ENCODE results near the gene FCHSD2.

FCHSD2 gene

DNA sequence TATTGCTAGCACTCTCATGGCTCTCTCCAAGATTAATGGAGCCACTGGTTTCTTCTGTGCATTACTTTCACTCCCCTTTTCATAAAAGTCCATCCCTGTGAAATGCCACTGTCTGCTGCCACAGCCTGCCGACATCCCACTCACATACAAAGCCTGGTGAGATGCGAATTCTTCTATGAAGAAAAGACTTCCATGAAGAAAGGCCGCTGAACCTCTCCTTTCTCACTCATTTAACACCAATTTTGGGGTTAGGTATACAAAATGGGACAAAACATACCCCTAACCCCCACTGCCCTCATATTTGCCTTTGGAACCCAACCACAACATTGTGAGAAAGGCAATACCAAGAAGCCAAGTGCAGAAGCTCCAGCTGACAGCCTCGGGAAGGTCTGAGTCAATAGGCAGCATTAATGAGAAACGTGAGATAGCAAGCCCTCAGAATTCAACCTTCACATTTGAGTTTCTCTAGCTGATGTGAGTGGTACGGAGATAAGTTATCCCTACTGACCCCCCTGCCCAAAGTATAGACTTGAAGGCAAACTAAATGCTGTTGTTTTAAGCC, 171.5 kb downstream of the FCHSD2 start:
- no peak for DNase-seq (ENCODE audit: low read depth in 2 of 2)

DNA sequence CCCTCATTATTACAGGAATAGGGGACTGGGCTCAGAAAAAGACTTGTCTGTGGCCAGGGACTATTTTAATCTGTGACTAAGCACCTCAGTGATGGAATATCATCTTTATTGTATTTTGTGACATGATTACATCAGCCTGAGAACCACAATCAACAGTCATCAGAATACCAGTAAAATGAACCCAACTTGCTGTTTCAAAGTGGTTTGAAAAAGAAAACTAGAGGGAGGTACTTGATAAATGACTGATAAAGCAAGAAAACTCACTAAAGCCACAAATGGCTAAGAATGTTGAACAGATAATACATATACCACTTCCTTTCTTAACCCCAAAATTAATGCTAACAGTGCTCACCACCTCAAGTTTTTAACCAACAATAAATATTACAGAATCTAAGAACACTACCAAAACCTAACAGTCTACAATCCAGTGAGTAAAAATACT, 172.2 kb downstream of the FCHSD2 start:
- no peak for DNase-seq (ENCODE audit: low read depth in 2 of 2)

DNA sequence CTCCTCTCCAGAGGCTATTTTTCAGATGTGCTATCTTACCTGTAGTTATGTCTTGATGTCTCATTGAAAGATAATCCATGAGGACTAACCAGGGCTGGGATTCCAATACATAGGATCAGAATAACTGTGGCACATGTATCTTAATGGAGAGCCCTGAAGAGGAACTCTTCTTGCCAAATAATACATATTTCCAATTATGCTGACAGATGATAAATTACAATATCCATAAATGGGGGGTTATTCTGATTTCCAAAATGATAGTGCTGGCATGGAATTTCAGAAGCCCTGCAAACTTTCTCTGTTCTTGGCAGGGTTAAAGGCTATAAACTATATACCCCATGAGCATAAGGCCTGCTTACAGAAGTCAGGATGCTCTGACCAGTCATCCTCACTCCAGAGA, 173.7 kb downstream of the FCHSD2 start:
- DNase-seq (ENCODE audit: low read depth in 2 of 2): no peak

DNA sequence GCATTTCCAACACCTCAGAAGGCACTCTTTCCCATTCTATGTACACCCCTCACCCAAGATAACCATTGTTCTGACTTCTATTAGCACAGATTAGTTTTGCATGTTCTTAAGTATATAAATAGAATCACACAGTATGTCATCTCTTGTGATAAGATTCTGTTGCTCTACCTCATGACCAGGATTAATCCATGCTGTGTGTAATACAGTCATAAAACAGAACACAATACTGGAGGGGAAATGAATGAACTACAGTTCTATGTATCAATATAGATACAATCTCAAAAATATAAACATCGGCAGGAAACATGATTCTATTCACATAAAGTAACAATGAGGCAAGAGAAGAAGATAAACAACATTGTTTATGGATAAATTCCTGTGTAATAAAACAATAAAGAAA, 176.4 kb downstream of the FCHSD2 start:
- DNase-seq (ENCODE audit: low read depth in 2 of 2): no peak

DNA sequence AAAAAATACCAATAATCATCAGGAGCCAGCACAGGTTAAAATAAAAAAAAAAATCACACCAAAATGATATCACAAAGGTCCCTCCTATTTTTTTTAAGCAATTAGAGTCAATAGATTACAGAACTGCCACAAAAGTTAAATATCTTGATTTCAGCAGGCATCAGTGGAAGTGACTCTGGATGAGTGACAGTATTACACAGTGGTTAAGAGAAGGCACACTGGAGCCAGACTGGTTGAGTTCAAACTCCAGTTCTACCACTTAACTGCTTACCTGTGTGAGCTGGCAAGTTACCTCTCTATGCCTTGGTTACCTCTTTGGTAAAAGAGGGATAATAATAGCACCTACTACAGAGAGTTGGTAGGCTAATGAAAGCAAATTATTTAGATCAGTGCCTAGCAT, 179.4 kb downstream of the FCHSD2 start:
- DNase-seq (ENCODE audit: low read depth in 2 of 2): no peak

DNA sequence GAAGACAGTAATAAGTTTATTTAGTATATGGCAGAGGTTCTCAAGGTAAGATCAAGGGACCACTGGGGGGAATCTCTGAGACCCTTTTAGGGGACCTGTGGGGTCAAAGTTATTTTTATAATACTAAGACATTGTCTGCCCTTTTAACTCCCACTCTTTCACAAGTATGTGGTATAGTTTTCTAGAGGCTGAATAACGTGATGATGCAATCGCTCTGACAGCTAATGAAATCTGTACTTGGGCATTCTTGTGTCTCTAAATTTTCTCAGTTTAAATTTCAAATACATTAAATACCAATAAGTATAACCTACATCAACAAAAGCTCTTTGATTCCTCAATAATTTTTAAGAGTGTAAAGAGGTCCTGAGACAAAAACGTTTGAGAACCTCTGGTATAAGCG, 180.0 kb downstream of the FCHSD2 start:
- DNase-seq (ENCODE audit: low read depth in 2 of 2): no peak

DNA sequence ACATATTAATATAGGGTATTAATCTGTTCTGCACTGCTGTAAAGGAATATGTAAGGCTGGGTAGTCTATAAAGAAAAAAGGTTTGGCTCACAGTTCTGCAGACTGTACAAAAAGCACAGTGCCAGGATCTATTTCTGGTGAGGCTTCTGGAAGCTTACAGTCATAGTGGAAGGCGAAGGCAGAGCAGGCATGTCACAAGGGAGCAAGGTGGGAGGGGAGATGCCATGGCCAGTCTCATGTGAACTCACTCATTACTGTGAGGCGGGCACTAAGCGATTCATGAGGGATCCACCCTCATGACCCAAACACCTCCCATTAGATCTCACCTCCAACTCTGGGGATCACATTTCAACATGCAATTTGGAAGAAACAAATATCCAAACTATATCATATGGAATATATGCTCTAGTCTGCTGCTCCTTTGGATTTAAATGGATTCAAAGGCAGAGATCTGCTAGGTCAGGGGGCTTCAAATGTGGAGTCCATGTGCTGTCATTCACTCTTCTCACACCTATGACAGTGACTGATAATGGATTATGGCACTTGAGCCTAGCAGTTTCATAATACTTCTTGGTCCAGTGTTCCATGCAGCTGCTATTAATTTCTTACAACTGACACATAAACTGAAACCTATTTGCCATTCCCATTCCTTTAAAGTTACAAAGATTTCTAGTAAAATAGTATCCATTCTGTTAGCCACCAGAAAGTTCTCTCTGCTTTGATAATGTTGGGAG, 182.0 kb downstream of the FCHSD2 start:
- no peak for DNase-seq (ENCODE audit: low read depth in 2 of 2)

DNA sequence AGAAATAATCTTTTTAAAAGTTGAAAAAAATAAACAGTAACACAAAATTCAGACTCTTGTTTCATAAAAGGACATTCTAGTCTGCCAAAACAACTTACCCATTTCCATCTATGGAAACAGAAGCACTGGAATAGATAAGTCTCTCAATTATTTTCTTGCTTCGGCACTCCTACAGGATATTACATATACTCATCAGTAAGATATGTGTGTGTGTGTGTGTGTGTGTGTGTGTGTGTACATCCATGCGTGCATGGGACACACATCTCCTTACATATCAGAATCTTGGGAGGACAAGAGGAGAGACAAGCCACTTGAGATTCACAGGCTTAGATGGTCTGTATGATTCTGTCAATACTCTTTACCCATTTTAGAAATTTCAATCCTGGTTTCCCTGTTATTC, 183.3 kb downstream of the FCHSD2 start:
- no peak for DNase-seq (ENCODE audit: low read depth in 2 of 2)

DNA sequence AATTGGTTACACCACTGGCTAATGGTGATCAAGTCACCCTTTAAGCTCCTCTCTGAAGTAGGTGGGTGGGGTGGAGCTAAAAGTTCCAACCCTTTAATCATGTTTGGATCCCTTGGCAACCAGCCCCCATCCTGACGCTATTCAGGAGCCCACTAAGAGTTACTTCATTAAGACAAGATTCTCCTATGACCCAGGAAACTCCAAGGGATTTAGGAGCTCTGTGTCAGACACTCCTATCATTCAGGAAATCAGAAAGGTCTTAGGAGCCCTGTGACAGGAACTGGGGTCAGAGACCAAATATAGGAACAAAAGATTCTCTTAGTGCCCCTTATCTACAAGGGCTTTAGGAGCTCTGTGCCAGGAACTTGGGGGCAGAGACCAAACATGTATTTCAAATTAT, 186.7 kb downstream of the FCHSD2 start:
- DNase-seq (ENCODE audit: low read depth in 2 of 2): no peak

DNA sequence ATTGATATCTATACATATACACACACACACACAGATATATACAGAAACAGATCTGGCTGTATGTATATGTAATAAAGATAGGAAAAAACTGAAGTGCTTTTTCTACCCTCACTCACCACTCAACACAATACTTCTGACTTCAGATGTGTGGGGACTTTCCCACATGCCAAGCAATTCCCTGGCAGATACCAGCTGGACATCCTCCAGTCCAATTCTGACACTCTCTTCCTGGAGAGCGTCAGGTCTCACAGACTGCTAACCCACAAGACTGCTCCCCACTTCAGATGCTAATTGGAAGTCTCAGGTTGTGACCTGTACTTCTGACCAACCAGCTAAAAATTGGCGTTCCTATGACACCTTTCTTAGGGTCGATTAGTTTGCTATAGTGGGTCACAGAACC, 187.3 kb downstream of the FCHSD2 start:
- DNase-seq (ENCODE audit: low read depth in 2 of 2): no peak

DNA sequence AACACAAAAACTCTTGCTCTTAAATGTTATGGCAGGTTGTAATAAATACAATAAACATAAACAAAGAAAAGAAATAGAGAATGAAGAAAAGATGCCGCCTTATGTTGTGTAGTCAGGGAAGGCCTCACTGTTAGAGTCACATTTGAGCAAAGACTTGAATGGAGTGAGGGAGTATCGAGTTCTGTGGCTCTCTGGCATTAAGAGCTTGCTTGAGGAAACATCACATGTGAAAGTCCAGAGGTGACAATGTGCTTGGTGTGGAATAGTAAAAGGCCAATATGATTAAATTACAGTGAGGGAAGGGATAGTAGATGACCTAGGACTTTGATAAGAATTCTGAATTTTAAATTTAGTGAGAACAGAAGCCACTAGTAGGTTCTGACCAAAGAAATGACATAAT, 188.5 kb downstream of the FCHSD2 start:
- no peak for DNase-seq (ENCODE audit: low read depth in 2 of 2)

DNA sequence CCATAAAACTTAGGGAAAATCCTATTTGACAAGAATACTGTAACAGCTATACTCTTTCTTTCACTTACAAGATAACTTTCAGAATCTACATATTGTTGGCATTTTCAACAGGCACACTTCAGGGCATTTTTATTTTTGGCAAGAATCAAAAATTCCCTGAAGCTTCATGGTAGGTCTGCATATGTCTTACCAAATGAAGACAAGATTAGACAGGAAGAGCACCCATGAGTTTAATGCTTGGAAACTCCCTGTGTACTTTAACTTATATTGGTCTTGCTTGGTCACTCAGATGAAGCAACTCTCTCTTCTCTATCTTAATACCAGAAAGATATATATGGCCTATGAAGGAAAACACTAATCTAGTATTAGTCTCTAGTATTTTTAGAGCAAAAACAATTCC, 190.2 kb downstream of the FCHSD2 start:
- DNase-seq (ENCODE audit: low read depth in 2 of 2): no peak

DNA sequence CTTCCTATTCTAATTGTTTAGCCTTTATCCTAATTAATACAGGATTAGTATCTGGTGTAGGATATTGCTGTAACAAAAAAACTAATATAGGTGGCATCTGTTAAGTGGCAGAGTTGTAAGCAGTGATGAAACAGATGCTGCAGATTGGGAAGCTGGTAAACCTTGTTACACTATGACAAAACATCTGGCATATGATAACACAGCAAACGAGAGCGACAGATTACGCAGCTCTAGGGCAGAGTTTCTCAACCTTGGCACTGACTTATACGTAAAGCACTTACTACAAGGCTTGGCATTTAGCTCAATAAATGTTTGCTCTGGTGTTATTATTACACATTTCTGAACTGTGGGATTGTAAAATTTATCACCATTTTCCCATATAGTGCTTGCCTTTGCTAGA, 190.9 kb downstream of the FCHSD2 start:
- DNase-seq (ENCODE audit: low read depth in 2 of 2): no peak

DNA sequence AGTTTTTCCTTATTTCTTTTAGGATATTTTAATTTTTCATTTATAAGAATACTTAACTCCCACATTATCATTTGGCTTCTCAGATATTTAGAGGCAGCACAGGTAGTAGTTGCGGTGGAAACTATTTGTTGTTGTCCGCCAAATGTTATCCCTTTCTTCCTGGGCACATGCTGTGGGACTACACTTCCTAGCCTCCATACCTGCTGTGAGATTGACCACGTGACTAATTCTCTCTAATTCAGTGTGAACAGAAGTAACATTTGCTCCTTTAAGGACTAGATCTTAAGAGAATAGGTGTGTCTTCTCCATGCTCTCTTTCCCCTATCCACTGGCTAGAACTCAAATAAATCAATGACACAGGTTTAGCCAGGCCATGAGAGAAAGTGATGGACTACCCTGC, 191.4 kb downstream of the FCHSD2 start:
- DNase-seq (ENCODE audit: low read depth in 2 of 2): no peak

DNA sequence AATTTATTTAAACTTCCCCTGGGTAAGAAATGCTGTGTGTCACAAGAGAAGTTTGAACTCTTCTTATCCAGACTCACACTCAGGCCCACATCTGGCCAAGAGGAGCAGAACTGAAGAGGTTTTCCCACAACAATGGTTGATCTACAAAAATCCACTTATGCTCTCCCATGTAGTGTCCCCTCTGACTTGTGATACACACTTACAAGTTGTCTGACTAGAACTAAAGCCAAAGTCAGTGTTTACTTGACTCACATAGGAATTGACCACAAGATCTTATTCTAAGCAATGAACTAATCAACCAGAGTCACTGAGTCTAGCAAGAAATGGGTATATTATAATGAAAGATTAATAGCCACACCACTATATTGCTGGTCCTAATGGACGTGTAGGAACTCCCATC, 194.9 kb downstream of the FCHSD2 start:
- DNase-seq (ENCODE audit: low read depth in 2 of 2): no peak

DNA sequence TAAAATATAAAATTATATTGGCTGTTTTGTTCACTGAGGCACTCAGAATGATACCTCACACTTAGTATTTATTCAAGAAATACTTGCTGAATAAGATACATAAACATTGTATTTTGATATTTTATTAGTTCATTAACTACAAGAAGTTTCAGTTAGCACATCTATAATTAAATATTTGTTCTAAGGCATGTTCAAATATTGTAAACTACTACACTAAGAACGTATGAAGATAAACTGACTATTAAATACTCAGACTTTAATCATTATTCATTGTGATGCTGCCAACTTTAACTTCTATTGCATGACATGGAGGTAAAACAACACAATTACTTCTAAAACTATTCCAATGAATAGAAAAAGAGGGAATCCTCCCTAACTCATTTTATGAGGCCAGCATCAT, 198.5 kb downstream of the FCHSD2 start:
- no peak for DNase-seq (ENCODE audit: low read depth in 2 of 2)

DNA sequence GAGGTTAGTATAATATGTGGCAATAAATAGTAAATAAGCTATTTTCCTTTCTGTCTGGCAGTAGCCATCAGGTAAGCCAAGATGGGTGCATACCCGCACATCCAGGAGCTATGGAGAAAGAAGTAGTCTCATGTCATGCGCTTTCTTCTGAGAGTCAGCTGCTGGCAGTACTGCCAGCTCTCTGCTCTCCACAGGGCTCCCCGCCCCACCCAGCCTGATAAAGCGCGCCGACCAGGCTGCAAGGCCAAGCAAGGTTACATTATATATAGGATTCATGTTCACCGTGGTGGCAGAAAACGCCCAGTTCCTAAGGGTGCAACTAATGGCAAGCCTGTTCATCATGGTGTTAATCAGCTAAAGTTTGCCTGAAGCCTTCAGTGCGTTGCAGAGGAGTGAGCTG, 201.7 kb downstream of the FCHSD2 start:
- DNase-seq (ENCODE audit: low read depth in 2 of 2): no peak

DNA sequence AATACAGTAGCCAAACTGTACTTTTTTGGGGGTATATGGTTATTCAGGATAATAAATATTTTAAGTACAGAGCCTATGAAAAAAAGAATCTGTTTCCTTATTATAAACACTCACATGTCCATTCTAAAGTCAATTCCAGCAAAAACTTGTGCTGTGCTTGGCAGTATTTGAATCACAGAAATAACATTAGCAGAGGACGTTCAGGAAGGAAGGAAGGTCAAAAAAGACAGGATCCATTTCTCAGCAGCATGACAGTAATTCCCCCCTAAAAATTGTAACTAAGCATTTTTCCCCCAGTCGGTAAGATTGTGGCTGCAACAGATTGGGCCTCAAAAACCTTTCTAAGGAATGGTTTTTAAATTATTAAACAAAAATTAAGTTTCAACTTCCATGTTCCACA, 203.1 kb downstream of the FCHSD2 start:
- no peak for DNase-seq (ENCODE audit: low read depth in 2 of 2)

DNA sequence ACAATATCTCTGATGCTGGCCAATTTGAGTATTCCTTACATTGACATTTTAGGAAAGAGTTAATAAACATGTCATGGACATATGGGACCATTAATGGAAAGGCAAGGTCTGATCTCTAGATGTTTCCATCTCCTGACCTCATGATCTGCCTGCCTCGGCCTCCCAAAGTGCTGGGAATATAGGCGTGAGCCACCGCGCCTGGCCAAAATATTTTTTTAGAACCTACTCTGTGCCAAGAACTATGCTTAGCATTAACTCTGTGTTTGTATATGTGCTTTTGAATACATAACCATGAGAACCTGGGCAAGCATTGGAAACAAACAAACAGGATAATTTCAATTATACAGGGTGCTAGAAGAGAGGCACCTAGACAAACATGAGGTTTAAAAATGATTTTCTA, 204.7 kb downstream of the FCHSD2 start:
- DNase-seq (ENCODE audit: low read depth in 2 of 2): no peak

DNA sequence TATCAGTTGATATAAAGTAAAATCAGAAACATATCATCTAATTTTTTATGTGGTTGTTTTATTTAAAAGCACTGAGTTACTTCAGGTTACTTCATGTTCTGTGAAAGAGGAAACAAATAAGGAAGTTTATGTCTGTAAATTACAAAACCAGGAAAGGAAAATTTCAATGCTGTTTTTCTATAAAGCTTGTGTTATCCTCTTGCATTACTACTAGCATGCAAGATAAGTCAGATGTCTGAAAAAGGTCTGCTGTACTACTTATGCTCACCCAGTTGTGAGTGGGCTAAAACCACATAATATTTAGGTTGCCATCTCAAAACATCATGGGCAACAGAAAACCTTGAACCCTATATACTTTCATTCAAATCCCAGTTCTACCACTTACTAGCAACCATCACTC, 206.4 kb downstream of the FCHSD2 start:
- DNase-seq (ENCODE audit: low read depth in 2 of 2): no peak

DNA sequence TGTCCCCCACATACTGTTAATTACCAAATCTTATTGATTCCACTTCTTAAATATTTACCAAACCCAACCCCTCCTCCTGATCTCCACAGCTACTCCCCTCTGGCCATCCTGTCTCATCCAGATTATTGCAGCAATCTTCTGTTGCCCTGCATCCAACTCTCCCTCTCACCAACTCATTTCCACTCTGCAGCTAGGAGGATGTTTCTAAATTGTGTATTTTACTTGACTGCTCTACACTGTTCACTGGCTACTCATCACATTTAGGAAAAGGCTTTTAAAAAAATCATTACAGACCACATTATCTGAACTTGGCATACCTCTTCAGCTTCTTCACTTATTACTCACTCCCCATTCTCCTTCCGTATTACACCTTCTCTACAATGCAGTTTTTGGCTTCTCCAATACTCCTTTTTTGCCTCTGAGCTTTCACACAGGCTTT, 210.0 kb downstream of the FCHSD2 start:
- no peak for DNase-seq (ENCODE audit: low read depth in 2 of 2)

DNA sequence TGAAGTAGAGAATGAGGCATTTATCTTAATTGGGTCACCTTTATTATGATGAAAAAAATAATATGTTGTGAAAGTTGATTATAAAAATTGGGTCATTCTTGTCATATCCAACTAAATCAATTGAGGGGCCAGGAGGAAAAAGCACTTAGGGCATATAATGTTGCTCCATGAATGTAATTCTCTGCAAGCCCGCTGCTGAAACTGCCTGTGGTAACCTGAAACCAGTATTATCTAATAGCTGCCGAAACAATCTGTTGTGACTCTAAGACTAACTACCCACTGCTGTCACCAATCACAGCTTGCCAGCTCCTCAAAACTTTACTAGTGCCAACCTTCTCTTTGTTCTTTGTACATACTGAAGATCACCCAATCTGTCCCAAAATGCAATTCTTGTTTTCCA, 212.1 kb downstream of the FCHSD2 start:
- no peak for DNase-seq (ENCODE audit: low read depth in 2 of 2)

DNA sequence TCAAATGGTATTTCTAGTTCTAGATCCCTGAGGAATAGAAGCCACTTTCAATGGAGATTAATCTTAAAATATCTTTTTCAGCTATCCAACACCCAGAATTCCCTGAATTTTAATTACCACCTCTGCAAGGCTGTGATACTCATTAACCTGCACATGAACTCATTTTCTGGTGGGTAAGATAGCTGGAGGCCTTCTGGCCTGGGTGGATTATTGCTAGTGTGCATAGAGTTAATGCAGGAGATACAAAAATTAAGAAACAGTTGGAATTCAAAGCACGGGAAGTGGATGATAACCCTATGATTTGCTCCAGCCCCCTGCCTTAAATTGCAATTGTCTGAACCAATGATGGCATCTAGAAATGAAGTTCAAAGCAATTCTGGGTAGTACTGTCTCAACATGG, 212.9 kb downstream of the FCHSD2 start:
- DNase-seq (ENCODE audit: low read depth in 2 of 2): no peak

DNA sequence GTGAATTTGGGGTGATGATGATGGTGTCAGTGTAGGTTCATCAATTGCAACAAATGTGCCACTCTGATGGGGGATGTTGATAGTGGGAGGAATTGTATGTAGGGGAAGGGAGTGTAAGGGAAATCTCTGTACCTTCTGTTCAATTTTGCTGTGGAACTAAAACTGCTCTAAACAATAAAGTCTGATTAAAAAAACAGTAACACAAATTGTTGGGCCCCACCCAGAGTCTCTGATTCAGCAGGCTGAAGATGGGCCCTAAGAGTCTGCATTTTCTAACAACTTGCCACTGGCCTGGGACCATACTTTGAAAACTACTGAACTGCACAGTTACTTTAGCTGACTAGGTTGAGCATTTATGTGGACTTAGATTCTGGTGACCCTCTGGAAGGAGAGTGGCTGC, 214.7 kb downstream of the FCHSD2 start:
- no peak for DNase-seq (ENCODE audit: low read depth in 2 of 2)
